Kidney epithelial cell (primary cell): Measurements from ENCODE around the gene S100A4. TPM values are rescaled to one million over a fixed set of nuclear protein-coding genes. Genes with fewer than 3 reads are reported as not detected.
"Not testable (repeated sequence)": the region's sequence is repeated elsewhere in the genome, so short reads cannot be mapped to it uniquely, and the experiment has no call there.

Experiments
- DNase-seq: peaks from one replicate; pipeline ENCODE4 v3.0.0-alpha.2; 2010; ENCODE audit warnings: low read depth
- H3K27me3 ChIP-seq: 2 replicates; pipeline ENCODE4 v1.6.0; 2011; ENCODE audit warnings: low read length; ENCODE audit not compliant: control insufficient read depth, insufficient read depth
- H3K36me3 ChIP-seq: 2 replicates; pipeline ENCODE4 v1.5.1; 2011; ENCODE audit warnings: low read length; ENCODE audit not compliant: control insufficient read depth, insufficient read depth
- H3K4me3 ChIP-seq: 2 replicates; pipeline ENCODE4 v1.5.1; 2011; ENCODE audit warnings: low read depth, mild to moderate bottlenecking, control low read depth, low read length
- CTCF ChIP-seq: IDR thresholded peaks from 2 replicates; pipeline ENCODE4 v1.5.1; 2011; ENCODE audit warnings: mild to moderate bottlenecking, moderate library complexity, low read length, control low read depth, inconsistent platforms; ENCODE audit not compliant: insufficient read depth, poor library complexity, severe bottlenecking
- total RNA-seq: library from RNA; depleted of rRNA; stranded (reverse); fragments of >200 nt; gene quantifications from 2 replicates; pipeline ENCODE4 v1.2.3, GENCODE V29; 2015

S100A4 gene
- total RNA-seq, 1 donor from 2014 or later = 7.1 TPM

GRCh38 chr1:153563991-153564390, 18.4 kb upstream of the S100A4 start:
- no peak for DNase-seq
- no peaks in the 10 kb centered on the region for H3K36me3 ChIP-seq
- no peaks in the 10 kb centered on the region for H3K27me3 ChIP-seq
- TF ChIP-seq CTCF = no peak
- H3K4me3 ChIP-seq = no peak overlapping the region

GRCh38 chr1:153563483-153563901, 17.9 kb upstream of the S100A4 start:
- no peaks in the 10 kb centered on the region for H3K36me3 ChIP-seq
- no peak overlapping the region for H3K4me3 ChIP-seq
- TF ChIP-seq CTCF = no peak
- DNase-seq = no peak
- H3K27me3 ChIP-seq = no peaks in the 10 kb centered on the region

- not testable (repeated sequence) for H3K4me3 ChIP-seq, H3K36me3 ChIP-seq, H3K27me3 ChIP-seq, DNase-seq
Observed at GRCh38 chr1:153562021-153562420, 16.4 kb upstream of the S100A4 start.

- Histone ChIP-seq H3K4me3 (no peak overlapping the region), H3K27me3 (no peaks in the 10 kb centered on the region), H3K36me3 (no peaks in the 10 kb centered on the region)
- TF ChIP-seq CTCF = no peak
- DNase-seq = no peak
Observed at GRCh38 chr1:153561466-153561985, 15.9 kb upstream of the S100A4 start.

GRCh38 chr1:153560771-153561465, 15.3 kb upstream of the S100A4 start:
- no peak for DNase-seq
- Histone ChIP-seq H3K27me3 (no peaks in the 10 kb centered on the region), H3K4me3 (no peak overlapping the region), H3K36me3 (no peaks in the 10 kb centered on the region)
- TF ChIP-seq CTCF = no peak

- DNase-seq = no peak
- no peak overlapping the region for H3K4me3 ChIP-seq
- H3K36me3 ChIP-seq = no peaks in the 10 kb centered on the region
- TF ChIP-seq CTCF = no peak
- H3K27me3 ChIP-seq = no peaks in the 10 kb centered on the region
Observed at GRCh38 chr1:153560241-153560640, 14.6 kb upstream of the S100A4 start.
